CD4-positive, alpha-beta memory T cell (primary cell): ENCODE data around the gene KLHDC9. TPM values are rescaled to one million over a fixed set of nuclear protein-coding genes. Genes with fewer than 3 reads are reported as not detected.

Experiments used
- CTCF ChIA-PET: fragments of 350-600 bp; sonication (Branson Sonifier 250); formaldehyde crosslinking; loops from one replicate; lab custom pipeline; 2021; ENCODE audit warnings: inconsistent platforms; ENCODE audit not compliant: partially characterized antibody; lab: Charles Lee
- POLR2A ChIA-PET: fragments of 350-600 bp; sonication (Branson Sonifier 250); formaldehyde crosslinking; loops from one replicate; lab custom pipeline; 2021; ENCODE audit not compliant: partially characterized antibody; lab: Charles Lee
- DNase-seq, 5 donors: peaks; one replicate each; pipeline versions ENCODE4 v3.0.0 to v3.0.0-alpha.2; 2020 to 2022; ENCODE audit warnings: mixed read lengths in 1 of 5
- H3K27ac ChIP-seq: one replicate; pipeline ENCODE4 v1.7.0; 2013; ENCODE audit warnings: low read depth, low read length
- H3K27me3 ChIP-seq: 2 replicates; pipeline ENCODE4 v1.7.0; 2013; ENCODE audit warnings: mild to moderate bottlenecking, low read length, moderate library complexity; ENCODE audit not compliant: insufficient read depth
- H3K36me3 ChIP-seq: 2 replicates; pipeline ENCODE4 v1.7.0; 2013; ENCODE audit warnings: mild to moderate bottlenecking, low read length, moderate library complexity; ENCODE audit not compliant: insufficient read depth
- H3K4me1 ChIP-seq: 2 replicates; pipeline ENCODE4 v1.7.0; 2013; ENCODE audit warnings: mild to moderate bottlenecking, low read length, moderate library complexity; ENCODE audit not compliant: insufficient read depth
- H3K4me3 ChIP-seq, 2 donors: one replicate each; pipeline ENCODE4 v1.7.0; 2013; ENCODE audit warnings: low read length in 2 of 2, mild to moderate bottlenecking in 1 of 2
- H3K9me3 ChIP-seq, 2 donors: one replicate each; pipeline ENCODE4 v1.7.0; 2013; ENCODE audit warnings: low read length in 2 of 2, control low read depth in 1 of 2; ENCODE audit not compliant: control insufficient read depth in 1 of 2
- H3K27ac Mint-ChIP-seq, 7 donors: one replicate each; pipeline ENCODE4 v1.8.0; 2020 to 2021; ENCODE audit warnings: mixed read lengths in 7 of 7, mild to moderate bottlenecking in 6 of 7, inconsistent platforms in 3 of 7, moderate library complexity in 3 of 7
- H3K27me3 Mint-ChIP-seq, 2 donors: one replicate each; pipeline ENCODE4 v1.8.0; 2020 to 2021; ENCODE audit warnings: mixed read lengths in 2 of 2
- H3K36me3 Mint-ChIP-seq, 2 donors: one replicate each; pipeline ENCODE4 v1.8.0; 2020 to 2021; ENCODE audit warnings: mixed read lengths in 2 of 2, inconsistent platforms in 1 of 2, mild to moderate bottlenecking in 1 of 2
- H3K4me1 Mint-ChIP-seq, 4 donors: one replicate each; pipeline ENCODE4 v1.8.0; 2020 to 2021; ENCODE audit warnings: mixed read lengths in 4 of 4, mild to moderate bottlenecking in 1 of 4
- H3K4me3 Mint-ChIP-seq, 8 donors: one replicate each; pipeline ENCODE4 v1.8.0; 2020 to 2021; ENCODE audit warnings: mixed read lengths in 8 of 8, mild to moderate bottlenecking in 7 of 8, moderate library complexity in 6 of 8, inconsistent platforms in 3 of 8
- H3K9me3 Mint-ChIP-seq, 8 donors: one replicate each; pipeline ENCODE4 v1.8.0; 2020 to 2021; ENCODE audit warnings: mixed read lengths in 8 of 8, mild to moderate bottlenecking in 5 of 8, inconsistent platforms in 3 of 8, moderate library complexity in 1 of 8
- intact Hi-C: fragments of 100-400 bp; cut with micrococcal nuclease; formaldehyde crosslinking; loops from one replicate; pipeline ENCODE4 v1.15.1; 2023
- polyA plus RNA-seq, 2 donors: library from polyadenylated mRNA; unstranded; fragments of 300-500 nt; fragmentation: Illumina TruSeq; gene quantifications; one replicate each; pipeline ENCODE4 v1.2.3, GENCODE V29; 2021
- total RNA-seq, 2 experiments: library from RNA; stranded (reverse); gene quantifications; one replicate each; pipeline ENCODE4 v1.2.3, GENCODE V29; 2021

The KLHDC9 gene
- total and polyA plus RNA-seq, 4 experiments from 2014 or later = 0.52 to 2.4 (median 0.60) TPM

DNA sequence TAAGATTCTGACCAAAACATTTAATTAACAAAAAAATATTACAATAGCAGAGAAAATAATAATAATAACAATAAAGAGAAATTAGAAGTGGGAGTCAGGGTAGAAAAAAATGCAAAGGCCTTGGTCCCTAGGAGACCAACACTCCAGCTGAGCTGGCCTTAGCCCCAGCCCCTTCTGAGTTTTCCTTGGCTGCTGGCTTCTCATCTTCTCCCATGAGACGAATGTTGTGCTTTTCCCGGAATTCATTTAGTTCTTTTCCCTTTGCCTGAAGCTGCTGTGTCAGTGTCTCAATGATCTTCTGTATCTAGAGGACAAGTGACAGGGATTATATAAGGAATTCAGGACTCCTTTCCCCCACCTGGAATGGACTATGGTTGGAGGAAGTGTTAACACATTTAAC lies 2.4 kb downstream of the KLHDC9 start:
- no peaks in the 10 kb centered on the region for H3K9me3 ChIP-seq
- CTCF ChIA-PET = interaction anchor here (1.0 to 9.8 kb wide), 8 partner anchors 7 to 103 kb away, joined by 3 to 175 read pairs (median 10); partner anchors contain the start of genes ARHGAP30, NECTIN4 and TSTD1
- H3K27ac ChIP-seq = no peak overlapping the region
- intact Hi-C loops = no loop called here
- Mint-ChIP-seq H3K27ac (peak overlapping the region in 2 of 7 donors; percentile 29 to 83), H3K4me1 (peaks cover 17 to 38% (median 24%) of the 10 kb centered on the region in 4 donors), H3K27me3 (peaks cover 0 to 2% of the 10 kb centered on the region in 2 donors), H3K36me3 (peaks cover 13 to 42% of the 10 kb centered on the region in 2 donors), H3K4me3 (peak overlapping the region in 3 of 8 donors; percentile 25 to 44 (median 26)), H3K9me3 (peaks cover 0 to 19% (median 3%) of the 10 kb centered on the region in 8 donors)
- peaks cover 25% of the 10 kb centered on the region for H3K36me3 ChIP-seq
- DNase-seq = no peak
- H3K4me3 ChIP-seq = no peak overlapping the region
- peaks cover 22% of the 10 kb centered on the region for H3K4me1 ChIP-seq
- H3K27me3 ChIP-seq = no peaks in the 10 kb centered on the region
- POLR2A ChIA-PET = interaction anchor here (1.3 to 7.0 kb wide), 5 partner anchors 17 to 263 kb away, joined by 3 to 128 read pairs (median 71); partner anchors contain the start of genes ARHGAP30, NIT1, PFDN2 and TSTD1

GRCh38 chr1:161106431-161106830 lies 8.3 kb downstream of the KLHDC9 start:
- Mint-ChIP-seq H3K4me1 (peaks cover 13 to 27% (median 17%) of the 10 kb centered on the region in 4 donors), H3K27me3 (no peaks in the 10 kb centered on the region), H3K36me3 (peaks cover 8 to 29% of the 10 kb centered on the region in 2 donors), H3K27ac (peak overlapping the region in 5 of 7 donors; percentile 8 to 50 (median 47)), H3K9me3 (peaks cover 0 to 2% (median 0%) of the 10 kb centered on the region in 8 donors), H3K4me3 (no peak overlapping the region)
- Histone ChIP-seq H3K27ac (no peak overlapping the region), H3K4me3 (no peak overlapping the region), H3K9me3 (no peaks in the 10 kb centered on the region), H3K36me3 (peaks cover 19% of the 10 kb centered on the region), H3K27me3 (no peaks in the 10 kb centered on the region), H3K4me1 (no peaks in the 10 kb centered on the region)
- DNase-seq = no peak
- ChIA-PET CTCF (no interaction called here), POLR2A (interaction anchor here (1.1 kb wide), 1 partner anchor 11 kb away, joined by 3 read pairs; the partner anchor contains the start of gene PFDN2)
- intact Hi-C loops = no loop called here

DNA sequence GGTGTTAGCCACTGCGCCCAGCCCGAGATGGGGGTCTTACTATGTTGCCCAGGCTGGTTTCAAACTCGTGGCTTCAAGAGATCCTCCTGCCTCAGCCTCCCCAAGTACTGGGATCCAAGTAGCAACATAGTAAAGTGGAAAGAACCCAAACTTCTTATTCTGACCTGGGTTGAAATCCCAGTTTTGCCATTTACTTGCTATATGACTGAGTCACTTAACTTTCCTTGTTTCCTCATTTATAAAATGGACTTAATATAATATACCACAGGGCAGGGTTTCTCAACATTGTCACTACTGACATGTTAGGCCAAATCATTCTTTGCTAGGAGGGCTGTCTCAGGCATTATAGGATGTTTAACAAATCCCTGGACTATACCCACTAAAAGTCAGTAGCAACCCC lies 13.0 kb downstream of the KLHDC9 start:
- Mint-ChIP-seq H3K27ac (peak overlapping the region in 1 of 7 donors; percentile 67), H3K27me3 (no peaks in the 10 kb centered on the region), H3K9me3 (peaks cover 0 to under 1% (median 0%) of the 10 kb centered on the region in 8 donors), H3K4me1 (peaks cover 34 to 53% (median 42%) of the 10 kb centered on the region in 4 donors), H3K4me3 (no peak overlapping the region), H3K36me3 (peaks cover 8 to 33% of the 10 kb centered on the region in 2 donors)
- peaks cover 39% of the 10 kb centered on the region for H3K4me1 ChIP-seq
- DNase-seq = no peak
- POLR2A ChIA-PET = no interaction called here
- H3K4me3 ChIP-seq = no peak overlapping the region
- H3K27ac ChIP-seq = no peak overlapping the region
- no peaks in the 10 kb centered on the region for H3K9me3 ChIP-seq
- peaks cover 3% of the 10 kb centered on the region for H3K36me3 ChIP-seq
- intact Hi-C loops = no loop called here
- CTCF ChIA-PET = no interaction called here
- no peaks in the 10 kb centered on the region for H3K27me3 ChIP-seq

DNA sequence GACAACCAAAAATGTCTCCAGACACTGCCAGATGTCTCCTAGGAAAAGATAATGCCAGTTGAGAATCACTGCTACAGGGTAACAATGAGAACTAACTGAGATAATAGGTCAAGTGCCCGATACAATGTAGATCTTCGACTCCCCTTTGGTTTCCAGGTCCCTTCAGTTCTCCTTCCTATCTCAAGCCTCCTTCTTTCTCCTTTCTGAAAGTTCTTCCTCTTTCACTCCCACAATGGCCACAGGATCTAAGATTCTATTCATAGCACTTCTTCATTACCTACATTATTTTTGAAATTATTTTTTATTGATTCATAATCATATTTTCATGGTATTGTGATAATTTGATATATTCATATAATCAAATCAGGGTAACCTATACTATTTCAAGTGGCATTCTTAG lies 13.4 kb downstream of the KLHDC9 start:
- no peaks in the 10 kb centered on the region for H3K27me3 Mint-ChIP-seq
- no peak for DNase-seq
- no peaks in the 10 kb centered on the region for H3K9me3 Mint-ChIP-seq
- POLR2A ChIA-PET = interaction anchor here (0.9 to 1.4 kb wide), 3 partner anchors 14 to 42 kb away, joined by 3 to 4 read pairs (median 3); partner anchors contain the start of genes DEDD, KLHDC9 and UFC1
- intact Hi-C loops = no loop called here
- peaks cover 4 to 32% of the 10 kb centered on the region in 2 donors for H3K36me3 Mint-ChIP-seq
- Histone ChIP-seq H3K27me3 (no peaks in the 10 kb centered on the region), H3K9me3 (no peaks in the 10 kb centered on the region), H3K4me1 (peaks cover 43% of the 10 kb centered on the region), H3K36me3 (peaks cover 3% of the 10 kb centered on the region), H3K4me3 (no peak overlapping the region), H3K27ac (no peak overlapping the region)
- CTCF ChIA-PET = interaction anchor here (1.0 kb wide), 1 partner anchor 14 kb away, joined by 3 read pairs; no protein-coding TSS in a partner anchor
- peak overlapping the region in 3 of 7 donors; percentile 22 to 67 (median 54) for H3K27ac Mint-ChIP-seq
- H3K4me1 Mint-ChIP-seq = peaks cover 35 to 53% (median 42%) of the 10 kb centered on the region in 4 donors
- H3K4me3 Mint-ChIP-seq = no peak overlapping the region

DNA sequence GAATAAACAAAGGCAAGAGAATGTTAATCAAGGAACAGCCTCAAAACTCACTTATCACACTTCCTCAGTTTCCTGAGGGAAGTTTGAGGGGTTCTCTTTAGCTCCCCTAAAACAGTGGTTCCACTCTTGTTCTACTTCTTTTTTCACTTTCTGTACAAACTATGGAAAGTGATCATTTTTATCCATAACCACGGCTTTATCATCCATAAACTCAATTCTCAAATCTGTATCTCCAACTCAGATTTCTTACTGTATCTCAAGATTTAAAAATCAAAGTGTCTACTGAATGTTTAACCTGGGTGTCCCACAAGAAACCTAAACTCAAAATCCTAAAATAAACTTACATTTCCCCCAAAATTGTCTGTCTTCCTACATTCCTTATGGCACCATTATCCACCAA lies 15.8 kb downstream of the KLHDC9 start:
- peak overlapping the region in 6 of 7 donors; percentile 3 to 40 (median 14) for H3K27ac Mint-ChIP-seq
- intact Hi-C loops = no loop called here

DNA sequence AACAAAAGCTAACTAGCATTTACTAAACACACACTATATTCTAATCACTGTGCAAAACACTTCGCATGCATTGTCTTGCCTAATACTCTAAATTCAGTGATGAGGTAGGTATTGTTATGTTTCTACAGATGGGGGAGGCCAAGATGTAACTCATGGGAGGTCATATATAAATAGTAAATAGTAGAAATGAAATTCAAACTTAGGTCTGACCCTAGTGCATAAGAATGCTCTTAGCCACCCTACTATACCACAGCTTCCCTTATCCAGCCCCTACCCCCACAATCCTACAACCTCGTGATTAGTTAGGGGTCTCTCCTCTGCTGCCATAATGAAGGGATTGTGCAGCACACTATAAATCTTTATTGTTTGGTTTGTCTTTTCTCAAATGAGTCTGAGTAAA lies 16.4 kb downstream of the KLHDC9 start:
- CTCF ChIA-PET = no interaction called here
- H3K27me3 ChIP-seq = no peaks in the 10 kb centered on the region
- Mint-ChIP-seq H3K36me3 (peaks cover 4 to 34% of the 10 kb centered on the region in 2 donors), H3K27ac (peak overlapping the region in 3 of 7 donors; percentile 10 to 36 (median 19)), H3K9me3 (no peaks in the 10 kb centered on the region), H3K4me1 (peaks cover 40 to 76% (median 58%) of the 10 kb centered on the region in 4 donors), H3K4me3 (peak overlapping the region in 1 of 8 donors; percentile 5), H3K27me3 (no peaks in the 10 kb centered on the region)
- POLR2A ChIA-PET = no interaction called here
- no peaks in the 10 kb centered on the region for H3K9me3 ChIP-seq
- H3K27ac ChIP-seq = no peak overlapping the region
- H3K4me1 ChIP-seq = peaks cover 64% of the 10 kb centered on the region
- DNase-seq = no peak
- no peak overlapping the region for H3K4me3 ChIP-seq
- H3K36me3 ChIP-seq = peaks cover under 1% of the 10 kb centered on the region
- intact Hi-C loops = no loop called here

More for the DNA sequence above, 15.8 kb downstream of the KLHDC9 start:
- POLR2A ChIA-PET = no interaction called here
- Mint-ChIP-seq H3K4me1 (peaks cover 37 to 71% (median 54%) of the 10 kb centered on the region in 4 donors), H3K27me3 (no peaks in the 10 kb centered on the region), H3K9me3 (no peaks in the 10 kb centered on the region), H3K36me3 (peaks cover 4 to 35% of the 10 kb centered on the region in 2 donors), H3K4me3 (peak overlapping the region in 1 of 8 donors; percentile 5)
- H3K4me1 ChIP-seq = peaks cover 58% of the 10 kb centered on the region
- no peak for DNase-seq
- CTCF ChIA-PET = no interaction called here
- H3K27ac ChIP-seq = no peak overlapping the region
- no peak overlapping the region for H3K4me3 ChIP-seq
- H3K36me3 ChIP-seq = peaks cover 3% of the 10 kb centered on the region
- H3K27me3 ChIP-seq = no peaks in the 10 kb centered on the region
- H3K9me3 ChIP-seq = no peaks in the 10 kb centered on the region

DNA sequence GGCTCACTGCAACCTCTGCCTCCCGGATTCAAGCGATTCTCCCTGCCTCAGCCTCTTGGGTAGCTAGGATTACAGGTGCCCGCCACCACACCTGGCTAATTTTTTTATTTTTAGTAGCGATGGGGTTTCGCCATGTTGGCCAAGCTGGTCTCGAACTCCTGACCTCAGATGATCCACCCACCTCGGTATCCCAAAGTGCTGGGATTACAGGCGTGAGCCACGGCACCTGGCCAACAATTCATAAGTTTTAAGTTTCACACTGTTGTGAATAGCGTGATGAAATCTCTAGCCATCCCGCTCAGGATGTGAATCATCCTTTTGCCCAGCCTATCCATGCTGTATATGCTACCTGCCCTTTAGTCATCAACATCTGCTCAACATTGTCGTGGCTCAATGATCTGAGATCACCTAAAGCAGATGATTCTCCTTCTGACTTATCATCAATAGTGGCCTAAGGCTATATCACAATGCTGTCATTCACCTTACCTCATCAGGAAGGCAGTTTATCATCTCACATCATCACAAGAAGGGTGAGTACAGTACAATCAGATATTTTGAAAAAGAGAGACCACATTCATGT lies 17.1 kb downstream of the KLHDC9 start:
- intact Hi-C loops = no loop called here
- Mint-ChIP-seq H3K9me3 (no peaks in the 10 kb centered on the region), H3K27ac (peak overlapping the region in 4 of 7 donors; percentile 59 to 69 (median 65)), H3K4me3 (peak overlapping the region in 4 of 8 donors; percentile 25 to 62 (median 50)), H3K36me3 (peaks cover 4 to 40% of the 10 kb centered on the region in 2 donors), H3K27me3 (no peaks in the 10 kb centered on the region), H3K4me1 (peaks cover 45 to 83% (median 64%) of the 10 kb centered on the region in 4 donors)
- Histone ChIP-seq H3K27ac (no peak overlapping the region), H3K4me1 (peaks cover 71% of the 10 kb centered on the region), H3K27me3 (no peaks in the 10 kb centered on the region), H3K4me3 (no peak overlapping the region), H3K9me3 (no peaks in the 10 kb centered on the region), H3K36me3 (peaks cover 2% of the 10 kb centered on the region)
- ChIA-PET POLR2A (interaction anchor here (1.0 to 4.3 kb wide), 3 partner anchors 17 to 46 kb away, joined by 3 to 47 read pairs (median 24); partner anchors contain the start of genes ARHGAP30, DEDD and KLHDC9), CTCF (no interaction called here)
- DNase-seq = no peak
